T-helper 2 cell treated with Interferon-gamma antibody and Interleukin-4, amounts not matched to agents 5 μg/mL and 100 μg/mL, for 36 hours (primary cell): ENCODE data around the gene IGFALS.

Source experiments
- DNase-seq: peaks from one replicate; pipeline ENCODE4 v3.0.0; 2021; ENCODE audit warnings: low spot score
- H3K27ac Mint-ChIP-seq: one replicate; pipeline ENCODE4 v1.8.0; 2021; ENCODE audit warnings: mild to moderate bottlenecking, mixed read lengths
- H3K27me3 Mint-ChIP-seq: one replicate; pipeline ENCODE4 v1.8.0; 2021; ENCODE audit warnings: low read depth, mixed read lengths
- H3K36me3 Mint-ChIP-seq: one replicate; pipeline ENCODE4 v1.8.0; 2021; ENCODE audit warnings: low read depth, mixed read lengths
- H3K4me1 Mint-ChIP-seq: one replicate; pipeline ENCODE4 v1.8.0; 2021; ENCODE audit warnings: low read depth, mixed read lengths
- H3K4me3 Mint-ChIP-seq: one replicate; pipeline ENCODE4 v1.8.0; 2022; ENCODE audit warnings: mild to moderate bottlenecking, moderate library complexity, mixed read lengths
- H3K9me3 Mint-ChIP-seq: one replicate; pipeline ENCODE4 v1.8.0; 2021; ENCODE audit warnings: mixed read lengths

The IGFALS gene

GRCh38 chr16:1771864-1772361 lies 21.6 kb downstream of the IGFALS start:
- DNase-seq = no peak
- H3K27me3 Mint-ChIP-seq = no peaks in the 10 kb centered on the region
- peak overlapping the region; percentile 98 for H3K4me3 Mint-ChIP-seq
- no peaks in the 10 kb centered on the region for H3K9me3 Mint-ChIP-seq
- peaks cover 20% of the 10 kb centered on the region for H3K36me3 Mint-ChIP-seq
- H3K4me1 Mint-ChIP-seq = peaks cover 2% of the 10 kb centered on the region
- H3K27ac Mint-ChIP-seq = peak overlapping the region; percentile 97

- H3K27me3 Mint-ChIP-seq = no peaks in the 10 kb centered on the region
- peaks cover 20% of the 10 kb centered on the region for H3K36me3 Mint-ChIP-seq
- peak within 1 kb of the TSS; percentile 98 for H3K4me3 Mint-ChIP-seq
- peaks cover 2% of the 10 kb centered on the region for H3K4me1 Mint-ChIP-seq
- no peaks in the 10 kb centered on the region for H3K9me3 Mint-ChIP-seq
- DNase-seq = peak; percentile 83
- H3K27ac Mint-ChIP-seq = peak within 1 kb of the TSS; percentile 97
Observed at GRCh38 chr16:1771188-1771863, 22.2 kb downstream of the IGFALS start, which contains the start of gene NME3. Gene NME3, minus strand, starts transcription at chr16:1771543. Its CDS starts 9 bp downstream, at chr16:1771534.

GRCh38 chr16:1770328-1771187 lies 22.9 kb downstream of the IGFALS start:
- Mint-ChIP-seq H3K27me3 (no peaks in the 10 kb centered on the region), H3K27ac (peak overlapping the region; percentile 65), H3K4me1 (peaks cover 2% of the 10 kb centered on the region), H3K36me3 (peaks cover 22% of the 10 kb centered on the region), H3K9me3 (no peaks in the 10 kb centered on the region), H3K4me3 (peak overlapping the region; percentile 74)
- peak; percentile 39 for DNase-seq

DNA sequence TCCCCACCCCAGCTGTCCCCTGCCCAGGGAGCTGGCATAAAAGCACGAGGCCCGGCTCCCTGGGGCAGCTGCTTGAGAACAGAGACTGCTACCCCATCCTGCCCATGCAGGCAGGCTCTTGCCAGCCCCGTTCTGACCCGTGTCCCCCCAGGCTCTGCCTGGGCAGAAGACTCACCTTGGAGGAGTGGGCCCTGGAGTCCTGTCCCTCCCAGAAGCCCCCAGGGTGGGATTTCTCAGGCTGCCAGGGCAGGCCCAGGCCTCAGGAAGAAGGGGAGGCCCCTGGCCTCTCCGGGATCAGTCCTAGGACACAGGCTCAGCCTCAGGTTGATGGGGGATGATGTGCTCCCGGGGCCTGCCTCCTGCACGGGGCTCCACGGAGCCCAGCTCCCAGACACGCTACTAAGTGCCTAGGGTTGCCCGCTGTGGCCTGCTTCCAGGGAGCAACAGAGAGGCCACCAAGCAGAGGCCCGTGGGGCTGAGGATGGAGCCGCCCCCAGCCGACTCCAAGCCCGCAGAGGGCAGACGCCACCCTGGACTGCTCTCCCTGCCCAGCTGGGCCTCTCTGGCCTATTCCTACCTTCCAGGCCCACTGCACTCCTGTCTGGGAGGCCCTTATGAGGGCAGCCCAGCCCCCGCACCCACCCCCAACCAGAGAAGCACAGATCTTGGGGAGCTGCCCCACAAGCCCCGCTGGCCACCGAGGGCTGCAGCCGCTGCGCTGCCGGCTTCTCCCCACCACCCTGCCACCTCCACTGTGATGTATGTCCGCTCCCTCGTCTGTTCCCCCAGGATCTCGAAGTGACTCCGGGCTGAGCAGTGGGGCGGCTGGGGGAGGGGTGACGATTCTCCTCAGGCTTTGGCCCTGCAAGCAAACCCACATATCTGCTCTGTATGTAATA lies 23.9 kb downstream of the IGFALS start:
- no peak for DNase-seq
- Mint-ChIP-seq H3K4me3 (peak overlapping the region; percentile 74), H3K27ac (peak overlapping the region; percentile 55), H3K9me3 (no peaks in the 10 kb centered on the region), H3K4me1 (peaks cover 2% of the 10 kb centered on the region), H3K36me3 (peaks cover 22% of the 10 kb centered on the region), H3K27me3 (no peaks in the 10 kb centered on the region)

GRCh38 chr16:1768767-1769401 lies 24.6 kb downstream of the IGFALS start:
- Mint-ChIP-seq H3K27ac (no peak overlapping the region), H3K9me3 (no peaks in the 10 kb centered on the region), H3K4me1 (peaks cover 2% of the 10 kb centered on the region), H3K27me3 (no peaks in the 10 kb centered on the region), H3K4me3 (no peak overlapping the region), H3K36me3 (peaks cover 22% of the 10 kb centered on the region)
- DNase-seq = no peak

- no peak for DNase-seq
- Mint-ChIP-seq H3K27ac (no peak overlapping the region), H3K27me3 (no peaks in the 10 kb centered on the region), H3K9me3 (no peaks in the 10 kb centered on the region), H3K36me3 (peaks cover 22% of the 10 kb centered on the region), H3K4me1 (peaks cover 2% of the 10 kb centered on the region), H3K4me3 (no peak overlapping the region)
Observed at GRCh38 chr16:1768061-1768766, 25.3 kb downstream of the IGFALS start.

DNA sequence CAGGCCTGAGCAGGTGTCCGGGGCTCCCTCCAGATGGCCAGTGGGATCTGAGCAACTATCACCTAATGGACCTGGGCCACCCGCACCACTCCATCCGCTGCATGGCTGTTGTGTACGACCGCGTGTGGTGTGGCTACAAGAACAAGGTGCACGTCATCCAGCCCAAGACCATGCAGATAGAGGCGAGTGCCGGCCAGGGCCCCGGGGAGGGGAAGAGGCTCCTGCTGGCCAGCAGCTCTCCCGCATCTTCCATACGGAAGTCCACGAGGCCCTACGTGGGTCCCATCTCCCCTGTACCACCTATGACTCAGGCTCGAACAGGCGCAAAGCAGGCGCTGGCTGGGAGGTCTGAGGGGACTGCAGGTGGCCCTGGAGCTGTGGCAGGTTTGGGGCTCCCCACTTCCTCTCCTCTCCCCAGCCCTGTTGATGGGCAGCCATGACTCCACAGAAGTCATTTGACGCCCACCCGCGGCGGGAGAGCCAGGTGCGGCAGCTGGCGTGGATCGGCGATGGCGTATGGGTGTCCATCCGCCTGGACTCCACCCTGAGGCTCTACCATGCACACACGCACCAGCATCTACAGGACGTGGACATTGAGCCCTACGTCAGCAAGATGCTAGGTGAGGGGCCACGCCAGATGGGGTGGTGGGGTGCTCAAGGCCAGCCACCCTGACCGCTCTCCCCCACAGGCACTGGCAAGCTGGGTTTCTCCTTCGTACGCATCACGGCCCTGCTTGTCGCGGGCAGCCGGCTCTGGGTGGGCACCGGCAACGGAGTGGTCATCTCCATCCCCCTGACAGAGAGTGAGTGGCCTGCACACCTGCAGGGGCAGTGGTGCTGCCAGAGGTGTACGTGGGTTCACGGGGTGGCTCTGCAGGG lies 26.1 kb downstream of the IGFALS start:
- H3K27me3 Mint-ChIP-seq = no peaks in the 10 kb centered on the region
- H3K4me3 Mint-ChIP-seq = no peak overlapping the region
- H3K27ac Mint-ChIP-seq = no peak overlapping the region
- no peak for DNase-seq
- H3K36me3 Mint-ChIP-seq = peaks cover 20% of the 10 kb centered on the region
- H3K9me3 Mint-ChIP-seq = no peaks in the 10 kb centered on the region
- H3K4me1 Mint-ChIP-seq = peaks cover 2% of the 10 kb centered on the region

GRCh38 chr16:1766701-1767100 lies 26.8 kb downstream of the IGFALS start:
- Mint-ChIP-seq H3K27me3 (no peaks in the 10 kb centered on the region), H3K4me3 (no peak overlapping the region), H3K9me3 (no peaks in the 10 kb centered on the region), H3K36me3 (peaks cover 14% of the 10 kb centered on the region), H3K4me1 (no peaks in the 10 kb centered on the region), H3K27ac (no peak overlapping the region)
- DNase-seq = no peak

DNA sequence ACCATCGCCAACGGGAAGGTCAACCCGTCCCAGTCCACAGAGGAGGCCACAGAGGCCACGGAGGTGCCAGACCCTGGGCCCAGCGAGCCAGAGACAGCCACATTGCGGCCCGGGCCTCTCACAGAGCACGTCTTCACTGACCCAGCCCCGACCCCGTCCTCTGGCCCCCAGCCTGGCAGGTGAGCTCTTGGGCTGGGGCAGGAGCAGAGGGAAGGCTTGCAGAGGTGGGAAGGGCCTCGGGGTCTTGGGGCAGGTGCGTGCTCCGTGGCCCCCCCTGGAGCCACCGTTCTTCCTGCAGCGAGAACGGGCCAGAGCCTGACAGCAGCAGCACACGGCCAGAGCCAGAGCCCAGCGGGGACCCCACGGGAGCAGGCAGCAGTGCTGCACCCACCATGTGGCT lies 27.3 kb downstream of the IGFALS start:
- Mint-ChIP-seq H3K4me1 (no peaks in the 10 kb centered on the region), H3K27me3 (no peaks in the 10 kb centered on the region), H3K27ac (no peak overlapping the region), H3K36me3 (peaks cover 17% of the 10 kb centered on the region), H3K9me3 (no peaks in the 10 kb centered on the region), H3K4me3 (no peak overlapping the region)
- no peak for DNase-seq

GRCh38 chr16:1765826-1766225 lies 27.7 kb downstream of the IGFALS start:
- Mint-ChIP-seq H3K9me3 (no peaks in the 10 kb centered on the region), H3K27ac (no peak overlapping the region), H3K4me1 (no peaks in the 10 kb centered on the region), H3K4me3 (no peak overlapping the region), H3K36me3 (peaks cover 20% of the 10 kb centered on the region), H3K27me3 (no peaks in the 10 kb centered on the region)
- no peak for DNase-seq

- Mint-ChIP-seq H3K27ac (no peak overlapping the region), H3K36me3 (peaks cover 18% of the 10 kb centered on the region), H3K27me3 (no peaks in the 10 kb centered on the region), H3K9me3 (no peaks in the 10 kb centered on the region), H3K4me3 (no peak overlapping the region), H3K4me1 (no peaks in the 10 kb centered on the region)
- DNase-seq = no peak
Observed at GRCh38 chr16:1764971-1765370, 28.5 kb downstream of the IGFALS start.
